HEK293 (cell line): ENCODE results near the gene SWAP70.

Experiments
- KLF16 ChIP-seq: fragments of 450-650 bp; formaldehyde crosslinking; IDR thresholded peaks from 2 replicates; pipeline ENCODE4 v1.5.1; 2017; ENCODE audit warnings: missing biosample characterization, missing genetic modification characterization
- YY1 ChIP-seq: fragments of 450-650 bp; formaldehyde crosslinking; IDR thresholded peaks from 2 replicates; pipeline ENCODE4 v1.5.1; 2018; ENCODE audit warnings: missing biosample characterization, missing genetic modification characterization
- ZBTB20 ChIP-seq: fragments of 450-650 bp; formaldehyde crosslinking; IDR thresholded peaks from 2 replicates; pipeline ENCODE4 v1.5.1; 2016; ENCODE audit warnings: missing biosample characterization, missing genetic modification characterization
- ZBTB21 ChIP-seq: fragments of 450-650 bp; formaldehyde crosslinking; IDR thresholded peaks from 2 replicates; pipeline ENCODE4 v1.5.1; 2017; ENCODE audit warnings: missing biosample characterization, missing genetic modification characterization
- ZFP41 ChIP-seq: fragments of 450-650 bp; formaldehyde crosslinking; IDR thresholded peaks from 2 replicates; pipeline ENCODE4 v1.5.1; 2016; ENCODE audit warnings: missing biosample characterization, missing genetic modification characterization, borderline replicate concordance
- ZNF266 ChIP-seq: fragments of 450-650 bp; formaldehyde crosslinking; IDR thresholded peaks from 2 replicates; pipeline ENCODE4 v1.5.1; 2016; ENCODE audit warnings: missing biosample characterization, missing genetic modification characterization, low read depth
- ZNF274 ChIP-seq, 2 experiments: fragments of 200-500 bp in 1 of 2; fragments of 450-650 bp in 1 of 2; sonication (Bioruptor generic) in 1 of 2; formaldehyde crosslinking in 1 of 2; IDR thresholded peaks; 2 replicates each; pipeline versions ENCODE4 v1.5.1 to v1.6.1; 2014 to 2016; ENCODE audit warnings: borderline replicate concordance in 1 of 2, inconsistent platforms in 1 of 2, low read length in 1 of 2, missing biosample characterization in 1 of 2, missing genetic modification characterization in 1 of 2
- ZNF37A ChIP-seq: fragments of 450-650 bp; IDR thresholded peaks from 2 replicates; pipeline ENCODE4 v1.5.1; 2018; ENCODE audit warnings: missing biosample characterization, missing genetic modification characterization
- ZNF423 ChIP-seq: fragments of 450-650 bp; formaldehyde crosslinking; IDR thresholded peaks from 2 replicates; pipeline ENCODE4 v1.5.1; 2016; ENCODE audit warnings: missing biosample characterization, missing genetic modification characterization
- TF ChIP-seq, protein P1 (sequence below): fragments of 450-650 bp; formaldehyde crosslinking; IDR thresholded peaks from 2 replicates; pipeline ENCODE4 v1.5.1; 2016; ENCODE audit warnings: missing biosample characterization, missing genetic modification characterization
- TF ChIP-seq, protein P2 (sequence below): fragments of 450-650 bp; formaldehyde crosslinking; IDR thresholded peaks from 2 replicates; pipeline ENCODE4 v1.5.1; 2016; ENCODE audit warnings: missing biosample characterization, missing genetic modification characterization, low read depth
- TF ChIP-seq, protein P3 (sequence below): fragments of 450-650 bp; formaldehyde crosslinking; IDR thresholded peaks from 2 replicates; pipeline ENCODE4 v1.5.1; 2016; ENCODE audit warnings: missing biosample characterization, missing genetic modification characterization

DNA sequence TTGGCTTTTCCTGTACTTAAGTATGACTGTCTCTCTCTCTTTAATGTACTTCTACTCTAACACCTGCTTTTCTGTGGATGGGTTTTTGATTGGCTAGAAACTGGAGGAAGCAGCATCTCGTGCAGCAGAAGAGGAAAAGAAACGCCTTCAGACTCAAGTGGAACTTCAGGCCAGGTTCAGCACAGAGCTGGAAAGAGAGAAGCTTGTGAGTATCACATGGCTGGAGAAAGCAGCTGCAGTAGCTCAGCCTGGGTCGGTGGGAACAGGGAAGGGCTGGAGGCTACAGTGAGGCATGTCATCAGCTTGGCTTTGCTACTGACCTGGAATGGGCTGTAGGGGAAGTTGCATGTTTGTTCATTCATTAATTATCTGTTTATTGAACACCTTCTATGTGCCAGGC lies 74.2 kb downstream of the SWAP70 start:
- TF ChIP-seq, protein P1, sequence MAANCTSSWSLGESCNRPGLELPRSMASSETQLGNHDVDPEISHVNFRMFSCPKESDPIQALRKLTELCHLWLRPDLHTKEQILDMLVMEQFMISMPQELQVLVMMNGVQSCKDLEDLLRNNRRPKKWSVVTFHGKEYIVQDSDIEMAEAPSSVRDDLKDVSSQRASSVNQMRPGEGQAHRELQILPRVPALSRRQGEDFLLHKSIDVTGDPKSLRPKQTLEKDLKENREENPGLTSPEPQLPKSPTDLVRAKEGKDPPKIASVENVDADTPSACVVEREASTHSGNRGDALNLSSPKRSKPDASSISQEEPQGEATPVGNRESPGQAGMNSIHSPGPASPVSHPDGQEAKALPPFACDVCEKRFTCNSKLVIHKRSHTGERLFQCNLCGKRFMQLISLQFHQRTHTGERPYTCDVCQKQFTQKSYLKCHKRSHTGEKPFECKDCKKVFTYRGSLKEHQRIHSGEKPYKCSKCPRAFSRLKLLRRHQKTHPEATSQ: no peak
- no peak for TF ChIP-seq YY1 (tag by site-specific recombination)
- TF ChIP-seq, protein P2, sequence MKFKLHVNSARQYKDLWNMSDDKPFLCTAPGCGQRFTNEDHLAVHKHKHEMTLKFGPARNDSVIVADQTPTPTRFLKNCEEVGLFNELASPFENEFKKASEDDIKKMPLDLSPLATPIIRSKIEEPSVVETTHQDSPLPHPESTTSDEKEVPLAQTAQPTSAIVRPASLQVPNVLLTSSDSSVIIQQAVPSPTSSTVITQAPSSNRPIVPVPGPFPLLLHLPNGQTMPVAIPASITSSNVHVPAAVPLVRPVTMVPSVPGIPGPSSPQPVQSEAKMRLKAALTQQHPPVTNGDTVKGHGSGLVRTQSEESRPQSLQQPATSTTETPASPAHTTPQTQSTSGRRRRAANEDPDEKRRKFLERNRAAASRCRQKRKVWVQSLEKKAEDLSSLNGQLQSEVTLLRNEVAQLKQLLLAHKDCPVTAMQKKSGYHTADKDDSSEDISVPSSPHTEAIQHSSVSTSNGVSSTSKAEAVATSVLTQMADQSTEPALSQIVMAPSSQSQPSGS: no peak
- TF ChIP-seq, protein P3, sequence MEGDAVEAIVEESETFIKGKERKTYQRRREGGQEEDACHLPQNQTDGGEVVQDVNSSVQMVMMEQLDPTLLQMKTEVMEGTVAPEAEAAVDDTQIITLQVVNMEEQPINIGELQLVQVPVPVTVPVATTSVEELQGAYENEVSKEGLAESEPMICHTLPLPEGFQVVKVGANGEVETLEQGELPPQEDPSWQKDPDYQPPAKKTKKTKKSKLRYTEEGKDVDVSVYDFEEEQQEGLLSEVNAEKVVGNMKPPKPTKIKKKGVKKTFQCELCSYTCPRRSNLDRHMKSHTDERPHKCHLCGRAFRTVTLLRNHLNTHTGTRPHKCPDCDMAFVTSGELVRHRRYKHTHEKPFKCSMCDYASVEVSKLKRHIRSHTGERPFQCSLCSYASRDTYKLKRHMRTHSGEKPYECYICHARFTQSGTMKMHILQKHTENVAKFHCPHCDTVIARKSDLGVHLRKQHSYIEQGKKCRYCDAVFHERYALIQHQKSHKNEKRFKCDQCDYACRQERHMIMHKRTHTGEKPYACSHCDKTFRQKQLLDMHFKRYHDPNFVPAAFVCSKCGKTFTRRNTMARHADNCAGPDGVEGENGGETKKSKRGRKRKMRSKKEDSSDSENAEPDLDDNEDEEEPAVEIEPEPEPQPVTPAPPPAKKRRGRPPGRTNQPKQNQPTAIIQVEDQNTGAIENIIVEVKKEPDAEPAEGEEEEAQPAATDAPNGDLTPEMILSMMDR (tag by site-specific recombination): no peak
- TF ChIP-seq ZNF423 (tag by site-specific recombination): no peak
- no peak for TF ChIP-seq ZNF274 (IDR thresholded peaks at IDR 0.05; ENCODE audit: low read length)
- no peak for TF ChIP-seq ZNF274 (tag by site-specific recombination; IDR thresholded peaks at IDR 0.05; ENCODE audit: borderline replicate concordance)
- TF ChIP-seq ZFP41 (tag by site-specific recombination): no peak
- no peak for TF ChIP-seq ZNF266 (tag by site-specific recombination)
- no peak for TF ChIP-seq ZBTB20 (tag by site-specific recombination)
- no peak for TF ChIP-seq KLF16 (tag by site-specific recombination)
- TF ChIP-seq ZNF37A: no peak
- no peak for TF ChIP-seq ZBTB21 (tag by site-specific recombination)
